WTC11 (cell line): Measurements from ENCODE around the gene CLK3. TPM values are rescaled to one million over a fixed set of nuclear protein-coding genes. Genes with fewer than 3 reads are reported as not detected.

Experiments used
- ATAC-seq: fragments of 200-7000 bp; cut with Tn5 transposase; 2 replicates; pipeline ENCODE4 v1.10.0; 2021; ENCODE audit warnings: mild to moderate bottlenecking, moderate library complexity
- CTCF ChIA-PET: fragments of 300-600 bp; sonication (Branson Sonifier 250); formaldehyde crosslinking; loops from one replicate; lab custom pipeline; 2021; ENCODE audit warnings: antibody characterized with exemption; lab: Charles Lee
- POLR2A ChIA-PET: fragments of 350-600 bp; sonication (Branson Sonifier 250); formaldehyde crosslinking; loops from one replicate; lab custom pipeline; 2021; ENCODE audit warnings: antibody characterized with exemption; lab: Charles Lee
- DNase-seq: peaks from one replicate; pipeline ENCODE4 v3.0.0; 2021; ENCODE audit warnings: low spot score
- H3K27ac Mint-ChIP-seq: 2 replicates; pipeline ENCODE4 v1.8.0; 2021; ENCODE audit warnings: mixed read lengths
- H3K27me3 Mint-ChIP-seq: 2 replicates; pipeline ENCODE4 v1.8.0; 2021; ENCODE audit warnings: low read depth, mild to moderate bottlenecking, moderate library complexity, mixed read lengths
- H3K36me3 Mint-ChIP-seq: 2 replicates; pipeline ENCODE4 v1.8.0; 2021; ENCODE audit warnings: mixed read lengths
- H3K4me1 Mint-ChIP-seq: 2 replicates; pipeline ENCODE4 v1.8.0; 2022; ENCODE audit warnings: mixed read lengths
- H3K4me3 Mint-ChIP-seq: 2 replicates; pipeline ENCODE4 v1.8.0; 2021; ENCODE audit warnings: mild to moderate bottlenecking, moderate library complexity, mixed read lengths
- H3K9me3 Mint-ChIP-seq: 2 replicates; pipeline ENCODE4 v1.8.0; 2021; ENCODE audit warnings: mixed read lengths
- ATF3 ChIP-seq: sonication (generic); formaldehyde crosslinking; conservative IDR thresholded peaks from 2 replicates; pipeline ENCODE4 v1.8.1; 2022; ENCODE audit warnings: mild to moderate bottlenecking, missing genetic modification reagents
- E2F5 ChIP-seq: sonication (generic); formaldehyde crosslinking; IDR thresholded peaks from 2 replicates; pipeline ENCODE4 v1.8.1; 2022; ENCODE audit warnings: mild to moderate bottlenecking, moderate library complexity, missing genetic modification reagents
- ELF4 ChIP-seq: sonication (generic); formaldehyde crosslinking; IDR thresholded peaks from 2 replicates; pipeline ENCODE4 v1.8.1; 2022; ENCODE audit warnings: low read depth, mild to moderate bottlenecking, moderate library complexity, missing genetic modification reagents
- NFATC4 ChIP-seq: fragments of 250-450 bp; sonication (Bioruptor Pico); IDR thresholded peaks from 2 replicates; pipeline ENCODE4 v1.9.0; 2021; ENCODE audit warnings: mild to moderate bottlenecking
- NFYB ChIP-seq: sonication (generic); formaldehyde crosslinking; conservative IDR thresholded peaks from 2 replicates; pipeline ENCODE4 v1.8.0; 2022; ENCODE audit warnings: low read depth, missing genetic modification reagents
- NR3C1 ChIP-seq: sonication (generic); formaldehyde crosslinking; conservative IDR thresholded peaks from 2 replicates; pipeline ENCODE4 v1.8.1; 2023; ENCODE audit warnings: low read depth, mild to moderate bottlenecking, missing genetic modification reagents
- SOX15 ChIP-seq: fragments of 250-450 bp; sonication (Bioruptor Pico); IDR thresholded peaks from 2 replicates; pipeline ENCODE4 v1.9.0; 2021; ENCODE audit warnings: mild to moderate bottlenecking
- SP1 ChIP-seq: sonication (generic); formaldehyde crosslinking; conservative IDR thresholded peaks from 2 replicates; pipeline ENCODE4 v1.8.1; 2022; ENCODE audit warnings: missing genetic modification reagents
- ZBTB21 ChIP-seq: sonication (generic); formaldehyde crosslinking; IDR thresholded peaks from 2 replicates; pipeline ENCODE4 v1.8.1; 2023; ENCODE audit warnings: mild to moderate bottlenecking, missing genetic modification reagents, borderline replicate concordance
- ZBTB43 ChIP-seq: sonication (generic); formaldehyde crosslinking; IDR thresholded peaks from 2 replicates; pipeline ENCODE4 v1.8.1; 2023; ENCODE audit warnings: mild to moderate bottlenecking, missing genetic modification reagents
- ZMAT4 ChIP-seq: fragments of 250-450 bp; sonication (Bioruptor Pico); IDR thresholded peaks from 2 replicates; pipeline ENCODE4 v1.9.0; 2021; ENCODE audit warnings: mild to moderate bottlenecking
- ZNF396 ChIP-seq: fragments of 250-450 bp; sonication (Bioruptor Pico); IDR thresholded peaks from 2 replicates; pipeline ENCODE4 v1.8.0; 2021; ENCODE audit warnings: mild to moderate bottlenecking, moderate library complexity, borderline replicate concordance
- ZNF423 ChIP-seq: fragments of 250-450 bp; sonication (Bioruptor Pico); IDR thresholded peaks from 2 replicates; pipeline ENCODE4 v2.1.2; 2022; ENCODE audit warnings: mild to moderate bottlenecking, moderate library complexity
- ZNF671 ChIP-seq: fragments of 250-450 bp; sonication (Bioruptor Pico); IDR thresholded peaks from 2 replicates; pipeline ENCODE4 v1.8.0; 2021; ENCODE audit warnings: mild to moderate bottlenecking
- total RNA-seq: library from RNA; stranded (reverse); gene quantifications from 3 replicates; pipeline ENCODE4 v1.2.3, GENCODE V29; 2021
- TF ChIP-seq, protein P1 (sequence below): fragments of 250-450 bp; sonication (Bioruptor Pico); IDR thresholded peaks from 2 replicates; pipeline ENCODE4 v2.1.2; 2022; ENCODE audit warnings: mild to moderate bottlenecking, moderate library complexity
- TF ChIP-seq, protein P2 (sequence below): sonication (generic); formaldehyde crosslinking; IDR thresholded peaks from 2 replicates; pipeline ENCODE4 v1.8.1; 2023; ENCODE audit warnings: mild to moderate bottlenecking, missing genetic modification reagents, moderate library complexity
- TF ChIP-seq, protein P3 (sequence below): fragments of 200-600 bp; IDR thresholded peaks from 2 replicates; pipeline ENCODE4 v1.8.0; 2022; ENCODE audit warnings: antibody characterized with exemption
- TF ChIP-seq, protein P4 (sequence below): fragments of 250-450 bp; sonication (Bioruptor Pico); IDR thresholded peaks from 2 replicates; pipeline ENCODE4 v1.9.0; 2021; ENCODE audit warnings: moderate library complexity, mild to moderate bottlenecking, inconsistent platforms, borderline replicate concordance

CLK3 gene
- total RNA-seq, 1 experiment from 2014 or later: 48.1 TPM

- ATAC-seq: no peak
Observed at GRCh38 chr15:74646480-74646879, 30.8 kb downstream of the CLK3 start.

GRCh38 chr15:74648051-74648842, 32.6 kb downstream of the CLK3 start:
- CTCF ChIA-PET: interaction anchor here (0.7 to 3.8 kb wide), 7 partner anchors 12 to 123 kb away, joined by 3 to 22 read pairs (median 4); no protein-coding TSS in a partner anchor
- POLR2A ChIA-PET: no interaction called here
- DNase-seq (no peak), ATAC-seq (no peak)
- Mint-ChIP-seq H3K9me3 (no peaks in the 10 kb centered on the region), H3K27ac (0 out of 2 replicates have a peak overlapping the region, but pooled peaks have one; percentile 28), H3K27me3 (no peaks in the 10 kb centered on the region), H3K36me3 (peaks cover 10% of the 10 kb centered on the region; the same call in 1 of the 2 replicates), H3K4me1 (peaks cover 9% of the 10 kb centered on the region), H3K4me3 (no peak overlapping the region)
- no peak for TF ChIP-seq NFATC4
- no peak for TF ChIP-seq ATF3 (CRISPR knock-in tag)
- TF ChIP-seq, protein P1, sequence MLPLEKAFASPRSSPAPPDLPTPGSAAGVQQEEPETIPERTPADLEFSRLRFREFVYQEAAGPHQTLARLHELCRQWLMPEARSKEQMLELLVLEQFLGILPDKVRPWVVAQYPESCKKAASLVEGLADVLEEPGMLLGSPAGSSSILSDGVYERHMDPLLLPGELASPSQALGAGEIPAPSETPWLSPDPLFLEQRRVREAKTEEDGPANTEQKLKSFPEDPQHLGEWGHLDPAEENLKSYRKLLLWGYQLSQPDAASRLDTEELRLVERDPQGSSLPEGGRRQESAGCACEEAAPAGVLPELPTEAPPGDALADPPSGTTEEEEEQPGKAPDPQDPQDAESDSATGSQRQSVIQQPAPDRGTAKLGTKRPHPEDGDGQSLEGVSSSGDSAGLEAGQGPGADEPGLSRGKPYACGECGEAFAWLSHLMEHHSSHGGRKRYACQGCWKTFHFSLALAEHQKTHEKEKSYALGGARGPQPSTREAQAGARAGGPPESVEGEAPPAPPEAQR (CRISPR knock-in tag): no peak
- no peak for TF ChIP-seq ZBTB43 (CRISPR knock-in tag)
- no peak for TF ChIP-seq ZNF423 (CRISPR knock-in tag)
- TF ChIP-seq SOX15 (CRISPR knock-in tag): no peak
- no peak for TF ChIP-seq E2F5 (CRISPR knock-in tag)
- no peak for TF ChIP-seq ZNF671 (CRISPR knock-in tag)
- TF ChIP-seq SP1 (CRISPR knock-in tag): no peak
- TF ChIP-seq, protein P2, sequence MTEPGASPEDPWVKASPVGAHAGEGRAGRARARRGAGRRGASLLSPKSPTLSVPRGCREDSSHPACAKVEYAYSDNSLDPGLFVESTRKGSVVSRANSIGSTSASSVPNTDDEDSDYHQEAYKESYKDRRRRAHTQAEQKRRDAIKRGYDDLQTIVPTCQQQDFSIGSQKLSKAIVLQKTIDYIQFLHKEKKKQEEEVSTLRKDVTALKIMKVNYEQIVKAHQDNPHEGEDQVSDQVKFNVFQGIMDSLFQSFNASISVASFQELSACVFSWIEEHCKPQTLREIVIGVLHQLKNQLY (CRISPR knock-in tag): no peak
- no peak for TF ChIP-seq ELF4 (CRISPR knock-in tag)
- no peak for TF ChIP-seq NR3C1 (CRISPR knock-in tag)
- TF ChIP-seq, protein P3, sequence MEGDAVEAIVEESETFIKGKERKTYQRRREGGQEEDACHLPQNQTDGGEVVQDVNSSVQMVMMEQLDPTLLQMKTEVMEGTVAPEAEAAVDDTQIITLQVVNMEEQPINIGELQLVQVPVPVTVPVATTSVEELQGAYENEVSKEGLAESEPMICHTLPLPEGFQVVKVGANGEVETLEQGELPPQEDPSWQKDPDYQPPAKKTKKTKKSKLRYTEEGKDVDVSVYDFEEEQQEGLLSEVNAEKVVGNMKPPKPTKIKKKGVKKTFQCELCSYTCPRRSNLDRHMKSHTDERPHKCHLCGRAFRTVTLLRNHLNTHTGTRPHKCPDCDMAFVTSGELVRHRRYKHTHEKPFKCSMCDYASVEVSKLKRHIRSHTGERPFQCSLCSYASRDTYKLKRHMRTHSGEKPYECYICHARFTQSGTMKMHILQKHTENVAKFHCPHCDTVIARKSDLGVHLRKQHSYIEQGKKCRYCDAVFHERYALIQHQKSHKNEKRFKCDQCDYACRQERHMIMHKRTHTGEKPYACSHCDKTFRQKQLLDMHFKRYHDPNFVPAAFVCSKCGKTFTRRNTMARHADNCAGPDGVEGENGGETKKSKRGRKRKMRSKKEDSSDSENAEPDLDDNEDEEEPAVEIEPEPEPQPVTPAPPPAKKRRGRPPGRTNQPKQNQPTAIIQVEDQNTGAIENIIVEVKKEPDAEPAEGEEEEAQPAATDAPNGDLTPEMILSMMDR: no peak
- no peak for TF ChIP-seq ZMAT4 (CRISPR knock-in tag)
- TF ChIP-seq ZBTB21 (CRISPR knock-in tag): no peak
- TF ChIP-seq ZNF396 (CRISPR knock-in tag): no peak
- TF ChIP-seq, protein P4, sequence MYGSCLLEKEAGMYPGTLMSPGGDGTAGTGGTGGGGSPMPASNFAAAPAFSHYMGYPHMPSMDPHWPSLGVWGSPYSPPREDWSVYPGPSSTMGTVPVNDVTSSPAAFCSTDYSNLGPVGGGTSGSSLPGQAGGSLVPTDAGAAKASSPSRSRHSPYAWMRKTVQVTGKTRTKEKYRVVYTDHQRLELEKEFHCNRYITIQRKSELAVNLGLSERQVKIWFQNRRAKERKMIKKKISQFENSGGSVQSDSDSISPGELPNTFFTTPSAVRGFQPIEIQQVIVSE (CRISPR knock-in tag): no peak

More at GRCh38 chr15:74646480-74646879, 30.8 kb downstream of the CLK3 start:
- TF ChIP-seq NFYB (CRISPR knock-in tag): no peak
- TF ChIP-seq ZNF396 (CRISPR knock-in tag): no peak
- TF ChIP-seq ZBTB43 (CRISPR knock-in tag): no peak
- no peak for TF ChIP-seq ZMAT4 (CRISPR knock-in tag)
- DNase-seq: no peak
- H3K4me3 Mint-ChIP-seq: no peak overlapping the region
- ChIA-PET POLR2A (no interaction called here), CTCF (interaction anchor here (0.7 to 3.8 kb wide), 6 partner anchors 9 to 141 kb away, joined by 3 to 22 read pairs (median 6); no protein-coding TSS in a partner anchor)
- 0 out of 2 replicates have a peak, but pooled peaks cover 5% of the 10 kb centered on the region for H3K36me3 Mint-ChIP-seq
- 0 out of 2 replicates have a peak overlapping the region, but pooled peaks have one; percentile 2 for H3K27ac Mint-ChIP-seq
- no peaks in the 10 kb centered on the region for H3K27me3 Mint-ChIP-seq
- H3K4me1 Mint-ChIP-seq: peaks cover 23% of the 10 kb centered on the region
- no peaks in the 10 kb centered on the region for H3K9me3 Mint-ChIP-seq
